Measurements from ENCODE around the gene PRM3.

DNA sequence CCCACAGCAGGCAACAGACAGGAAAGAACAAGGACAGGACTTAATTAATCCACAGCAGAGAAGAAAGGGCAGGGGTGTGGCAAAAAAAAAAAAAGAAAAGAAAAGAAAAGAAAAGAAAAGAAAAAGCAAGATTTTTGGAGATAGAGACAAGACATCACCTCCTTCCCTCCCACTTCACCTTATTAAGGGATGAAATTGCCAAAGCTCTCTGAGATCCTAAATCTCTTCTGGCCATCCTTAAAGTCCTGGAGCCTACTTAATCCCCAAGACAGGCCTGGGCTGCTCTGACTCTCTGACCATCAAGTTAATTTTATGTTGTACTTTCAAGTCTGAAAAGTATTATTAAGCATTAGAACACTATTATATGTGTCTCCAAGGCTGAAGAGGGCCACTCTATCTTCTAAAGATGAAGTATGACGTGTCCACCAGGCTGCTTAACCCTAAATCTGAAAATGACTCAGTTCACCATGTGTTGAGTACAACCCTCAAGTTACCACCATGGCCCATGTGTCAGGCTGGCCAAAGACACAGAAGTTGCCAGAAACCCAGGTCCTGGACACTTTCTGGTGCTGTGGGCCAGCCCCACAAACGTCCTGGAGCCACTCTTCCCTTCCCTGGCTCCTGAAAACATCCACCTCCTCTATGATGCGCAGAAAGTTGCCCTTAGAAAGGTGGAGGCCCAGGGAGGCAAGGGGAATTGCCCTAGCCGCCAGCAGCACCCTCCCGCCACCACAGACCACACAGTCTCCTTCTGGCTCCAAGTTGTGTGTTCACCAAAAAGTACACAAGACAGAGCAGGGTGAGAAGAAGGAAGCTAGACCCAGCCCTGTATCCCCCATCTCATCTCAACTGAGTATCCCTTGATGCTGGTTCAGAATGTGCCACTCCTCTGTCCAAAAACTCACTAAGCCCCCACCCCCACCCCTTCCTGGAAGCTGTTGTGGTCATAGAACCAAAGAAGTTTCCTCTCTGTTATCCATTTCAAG, 20.1 kb downstream of the PRM3 start:
- TF ChIP-seq CTCF (IDR thresholded peaks at IDR 0.05): no peak
- no peak for TF ChIP-seq POLR2AphosphoS5 (IDR thresholded peaks at IDR 0.05)
- TF ChIP-seq POLR2A (IDR thresholded peaks at IDR 0.05): no peak

All from breast epithelium (tissue), 3 donors.